HG02885 (cell line): ENCODE results near the gene NDRG2.
A peak's percentile ranks its signal among the peaks of the same experiment; 100 is the strongest.
"Not testable (repeated sequence)": the region's sequence is repeated elsewhere in the genome, so short reads cannot be mapped to it uniquely, and the experiment has no call there.

Experiments used
- ATAC-seq: cut with Tn5 transposase; IDR thresholded peaks from one replicate; pipeline ENCODE4 v1.9.1; 2021; ENCODE audit warnings: mild to moderate bottlenecking; ENCODE audit not compliant: unreplicated experiment, poor library complexity

The NDRG2 gene

DNA sequence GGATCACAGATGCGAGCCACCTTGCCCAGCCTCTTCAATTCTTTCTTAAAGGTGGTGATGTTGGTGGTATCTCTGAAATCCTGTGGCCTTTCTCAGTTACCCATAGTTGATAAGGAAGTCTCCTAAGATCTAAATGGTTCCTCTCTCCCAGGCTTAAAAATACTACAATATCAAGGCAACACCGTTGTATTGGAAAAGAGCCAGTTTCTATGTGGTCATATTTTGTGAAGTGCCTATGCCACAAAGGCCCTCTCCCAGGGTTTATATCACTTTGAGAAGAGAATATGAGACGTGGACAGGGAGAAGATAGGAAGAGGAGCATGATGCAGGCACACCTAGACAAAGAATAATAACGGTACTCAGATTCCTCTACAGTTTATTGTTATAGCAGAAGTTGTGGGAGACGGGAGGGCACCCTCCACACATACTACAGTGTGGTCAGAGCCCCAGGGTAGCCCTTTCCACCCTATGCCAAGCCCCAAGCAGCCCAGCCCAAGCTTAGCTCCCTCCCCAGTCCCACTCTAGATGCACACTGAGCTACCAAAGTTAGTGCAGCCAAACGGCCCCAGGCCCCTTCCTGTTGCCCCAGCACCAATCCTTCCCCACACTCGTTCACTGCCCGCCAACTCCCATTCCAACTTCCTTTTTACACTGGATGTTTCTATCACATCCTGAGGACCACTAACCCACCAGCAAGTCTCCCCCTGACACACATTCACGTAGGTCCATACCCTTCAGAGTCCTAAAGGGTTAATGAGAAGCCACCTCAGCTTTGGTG is 8.3 kb downstream of the NDRG2 start:
- no peak for ATAC-seq

DNA sequence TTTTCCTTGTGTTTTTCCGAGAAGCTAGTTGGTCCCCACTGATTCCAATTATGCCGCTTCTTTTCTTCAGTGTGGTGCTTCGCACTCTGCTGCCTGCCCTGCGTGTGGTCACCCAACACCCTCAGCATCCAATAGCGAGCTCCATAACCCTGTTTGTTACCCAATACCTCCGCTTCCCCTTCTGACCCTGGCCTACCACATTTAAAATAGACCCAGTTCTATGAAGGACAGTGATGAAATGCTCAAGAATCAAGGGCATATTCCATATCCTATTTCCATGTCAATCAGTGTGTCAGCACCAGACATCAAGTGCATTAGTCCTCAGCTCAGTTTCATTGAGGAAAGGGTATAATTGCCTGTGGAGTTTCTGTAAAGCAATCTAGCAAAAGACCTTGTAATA is 9.5 kb downstream of the NDRG2 start:
- no peak for ATAC-seq

DNA sequence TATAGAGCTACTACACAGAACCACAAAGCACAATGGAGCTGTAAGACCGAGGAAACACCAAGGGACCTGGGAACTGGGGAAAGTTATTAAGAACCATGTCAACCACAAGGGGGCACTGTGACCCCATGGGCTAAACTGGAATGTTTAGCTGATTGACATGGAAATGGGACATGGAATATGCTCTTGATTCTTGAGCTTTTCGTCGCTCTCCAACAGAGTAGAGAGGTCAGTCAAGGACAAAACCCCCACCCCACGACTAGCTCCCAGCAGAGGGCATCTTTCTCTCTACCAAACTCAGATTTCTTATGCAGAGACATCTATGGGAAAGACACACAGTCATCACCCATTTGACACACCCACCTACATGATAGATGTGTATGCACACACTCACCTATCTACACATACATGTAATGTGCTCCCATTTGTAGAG is 10.1 kb downstream of the NDRG2 start:
- ATAC-seq, result peak; percentile 70

DNA sequence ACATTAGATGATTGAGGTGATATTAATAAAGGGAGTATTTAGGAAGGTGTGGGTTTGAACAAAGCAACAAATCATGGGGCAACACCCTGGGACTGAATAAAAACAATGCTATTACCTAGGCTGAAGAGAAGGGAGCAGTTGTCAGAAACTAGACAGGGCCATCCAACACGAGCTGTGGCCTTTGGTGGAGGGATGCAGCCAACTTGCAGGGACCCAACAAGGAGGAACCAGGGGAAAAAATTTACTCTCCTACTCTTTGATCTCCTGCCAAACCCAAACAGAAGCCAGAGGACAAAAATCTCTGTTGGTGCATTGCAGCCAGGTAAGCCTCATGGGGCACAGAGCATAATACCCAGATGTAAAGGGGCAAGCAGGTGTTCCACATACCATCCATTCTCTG is 13.7 kb downstream of the NDRG2 start:
- ATAC-seq, result no peak

DNA sequence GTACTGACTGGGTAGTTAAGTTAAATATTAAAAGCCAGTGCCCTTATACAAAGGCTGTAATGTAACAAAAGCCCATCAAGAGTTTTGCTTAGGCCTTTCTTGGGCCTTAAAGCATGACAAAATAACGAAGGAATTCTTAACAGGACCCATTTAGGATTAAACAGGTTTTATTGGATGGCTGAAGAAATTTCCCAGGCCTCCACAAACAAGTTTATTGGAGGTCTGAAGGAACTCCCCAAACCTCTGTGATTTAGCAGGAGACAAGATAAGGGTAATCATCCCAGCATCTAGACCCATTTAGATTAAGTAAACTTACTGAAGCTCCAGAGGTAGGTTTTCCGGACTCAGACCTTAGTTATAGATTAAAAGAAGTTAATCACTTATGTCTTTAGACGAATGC is 15.1 kb downstream of the NDRG2 start:
- not testable (repeated sequence) for ATAC-seq

DNA sequence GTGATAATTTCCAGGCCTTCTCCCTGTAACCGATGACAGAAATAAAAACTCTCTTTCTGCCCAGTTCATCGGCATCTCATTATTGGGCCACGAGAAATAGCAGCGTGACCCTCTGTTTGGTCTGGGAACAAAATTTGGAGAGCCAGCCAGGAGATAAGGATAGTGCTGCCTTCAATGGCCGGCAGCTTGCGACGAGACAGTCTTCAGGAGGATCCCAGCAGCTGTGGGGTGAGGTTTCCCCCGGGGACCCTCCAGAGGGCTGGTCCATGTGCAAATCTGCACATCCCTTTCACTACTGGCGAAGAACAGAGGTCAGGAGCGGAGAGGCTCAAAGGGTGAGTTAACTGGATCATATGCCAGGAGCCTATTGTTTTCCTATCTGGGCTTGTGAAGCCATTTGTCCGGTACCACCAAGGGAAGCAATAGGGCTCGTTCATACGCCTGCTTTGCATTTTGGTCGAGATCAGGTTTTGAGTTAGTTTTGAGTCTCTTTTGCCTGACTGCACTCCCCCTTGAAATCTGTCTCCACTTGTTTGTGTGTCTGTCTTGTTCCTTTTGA is 21.0 kb downstream of the NDRG2 start:
- ATAC-seq, result no peak

DNA sequence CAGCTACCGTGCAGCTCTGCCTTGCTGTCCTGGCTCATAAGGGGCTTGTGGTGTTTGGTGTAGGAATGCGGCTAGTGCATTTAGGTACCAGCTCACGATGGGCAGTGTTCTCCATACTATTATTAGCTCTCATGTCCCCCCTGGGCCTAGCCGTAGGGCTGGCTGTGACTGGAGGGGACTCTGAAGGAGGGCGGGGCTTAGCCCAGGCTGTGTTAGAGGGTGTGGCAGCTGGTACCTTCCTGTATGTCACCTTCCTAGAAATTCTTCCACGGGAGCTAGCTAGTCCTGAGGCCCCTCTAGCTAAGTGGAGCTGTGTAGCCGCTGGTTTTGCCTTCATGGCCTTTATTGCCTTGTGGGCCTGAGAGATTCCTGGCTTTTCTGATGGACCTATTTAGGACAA is 23.6 kb downstream of the NDRG2 start:
- ATAC-seq, result no peak

DNA sequence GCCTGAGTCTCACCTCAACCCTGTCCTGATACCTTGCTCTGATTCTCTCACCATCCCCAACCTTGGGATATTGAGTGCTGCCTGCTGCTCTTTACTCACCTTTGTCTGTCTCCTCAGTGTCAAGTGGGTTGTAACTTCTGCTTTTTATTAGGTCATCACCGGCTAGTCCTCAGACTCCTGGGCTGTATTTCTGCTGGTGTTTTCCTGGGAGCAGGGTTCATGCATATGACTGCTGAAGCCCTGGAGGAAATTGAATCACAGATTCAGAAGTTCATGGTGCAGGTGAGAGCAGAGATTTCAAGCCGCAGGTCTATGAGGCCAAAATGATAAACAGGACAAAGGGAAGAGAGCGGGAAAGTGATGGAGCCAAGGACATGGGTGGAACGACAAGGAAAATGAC is 25.3 kb downstream of the NDRG2 start:
- ATAC-seq, result no peak

DNA sequence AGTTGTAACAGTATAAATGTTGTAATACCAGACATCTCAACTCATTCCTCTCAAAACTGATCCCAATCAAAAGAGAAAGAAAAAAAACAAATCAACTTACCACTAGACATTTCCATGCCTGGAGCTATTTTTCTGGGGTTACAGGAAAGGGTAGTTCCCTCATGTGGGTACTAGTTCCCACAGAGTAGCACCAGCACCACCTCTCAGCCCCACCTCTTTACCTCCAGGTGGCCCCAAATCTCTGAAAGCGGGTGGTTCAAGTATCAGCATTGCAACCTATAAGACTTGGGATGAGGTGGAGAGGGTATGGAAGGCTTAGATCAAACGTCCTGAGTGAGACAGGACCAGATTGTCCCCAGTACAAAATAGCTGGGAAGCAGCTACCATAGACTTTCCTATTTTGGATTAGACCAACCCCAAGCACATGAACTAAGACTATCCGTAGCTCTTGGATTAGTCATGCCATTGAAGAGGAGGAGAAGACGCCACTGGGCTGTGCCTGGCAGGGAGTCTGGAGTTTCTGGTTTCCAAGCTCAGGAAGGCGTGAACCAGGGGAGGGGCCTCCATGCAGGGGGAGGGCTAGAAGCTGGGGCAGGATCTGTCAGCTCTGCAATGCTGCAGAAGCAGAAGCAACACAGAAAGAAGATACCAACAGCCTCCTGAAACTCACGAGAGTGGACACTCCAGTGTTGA is 26.0 kb downstream of the NDRG2 start, which contains the start of gene SLC39A2:
TSS of gene SLC39A2 (plus strand) at position 620 of the 693 bp plus-strand sequence. CDS start 154 bp downstream, outside the sequence.
- ATAC-seq, result no peak

DNA sequence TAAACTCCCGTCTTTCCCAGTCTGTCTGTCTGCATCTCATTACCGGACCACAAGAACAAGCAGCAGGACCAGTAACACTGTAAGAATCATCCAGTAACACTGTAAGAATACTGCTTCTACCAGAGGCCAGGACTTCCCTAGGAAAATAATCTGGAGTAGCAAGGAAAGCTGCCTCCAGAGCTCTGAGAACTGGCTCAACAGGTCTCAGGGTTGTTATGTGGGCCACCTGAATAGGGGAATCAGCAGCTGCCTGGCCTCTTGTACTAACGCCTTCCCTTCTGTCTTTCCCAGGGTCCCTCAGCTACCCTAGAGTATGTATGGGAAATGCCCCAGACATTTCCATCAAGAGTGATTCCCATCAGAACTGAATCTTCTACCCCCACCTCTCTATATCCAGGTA is 26.7 kb downstream of the NDRG2 start:
- no peak for ATAC-seq

DNA sequence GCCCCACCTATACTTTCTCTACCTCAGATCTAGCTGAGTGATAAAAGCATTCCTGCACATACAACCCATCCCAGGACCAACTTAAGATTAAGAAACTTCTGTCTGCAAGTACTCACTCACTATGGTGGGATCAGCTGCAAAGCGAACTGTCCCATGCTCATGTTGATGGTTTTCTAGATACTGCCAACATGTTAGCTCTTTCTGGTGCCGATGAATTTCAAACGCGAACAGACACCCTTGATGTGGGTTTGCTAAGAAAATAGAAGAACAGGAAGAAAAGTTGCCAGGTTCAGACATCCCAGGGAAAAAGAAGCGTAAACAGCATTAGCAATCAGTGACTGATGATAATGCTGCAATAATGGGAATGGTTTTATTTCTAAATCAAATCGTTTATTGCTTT is 27.3 kb downstream of the NDRG2 start:
- no peak for ATAC-seq

DNA sequence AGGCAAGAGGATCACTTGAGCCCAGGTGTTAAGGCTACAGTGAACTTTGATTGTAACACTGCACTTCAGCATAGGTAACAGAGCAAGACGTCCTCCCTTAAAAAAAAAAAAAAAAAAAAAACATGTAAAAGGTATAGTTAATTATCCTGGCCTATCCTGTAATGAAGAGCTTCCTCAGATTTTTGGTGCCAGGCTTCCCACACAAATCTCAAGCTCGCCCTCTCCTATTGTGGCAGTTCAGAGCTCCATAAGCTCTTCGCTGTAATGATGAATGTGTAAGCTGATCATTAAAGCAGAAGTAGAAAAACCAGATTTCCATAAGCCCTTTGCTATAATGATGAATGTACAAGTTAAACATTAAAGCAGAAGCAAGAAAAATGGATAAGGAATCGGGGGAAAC is 27.7 kb downstream of the NDRG2 start:
- no peak for ATAC-seq

DNA sequence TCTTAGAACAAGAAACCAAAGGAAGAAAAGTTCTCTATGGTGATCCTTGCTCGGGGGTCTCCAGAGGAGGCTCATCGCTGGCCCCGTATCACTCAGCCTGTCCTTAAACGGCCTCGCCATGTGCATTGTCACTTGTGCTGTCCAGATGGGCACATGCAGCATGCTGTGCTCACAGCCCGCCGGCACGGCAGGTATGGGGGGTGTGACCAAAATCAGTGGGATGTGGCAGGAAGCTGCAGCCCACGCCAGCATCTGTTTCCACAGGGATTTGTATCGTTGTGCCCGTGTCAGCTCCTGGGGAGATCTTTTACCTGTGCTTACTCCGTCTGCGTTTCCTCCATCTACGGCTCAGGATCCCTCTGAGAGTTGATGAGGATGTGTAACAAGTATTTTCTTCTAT is 28.3 kb downstream of the NDRG2 start:
- no peak for ATAC-seq

DNA sequence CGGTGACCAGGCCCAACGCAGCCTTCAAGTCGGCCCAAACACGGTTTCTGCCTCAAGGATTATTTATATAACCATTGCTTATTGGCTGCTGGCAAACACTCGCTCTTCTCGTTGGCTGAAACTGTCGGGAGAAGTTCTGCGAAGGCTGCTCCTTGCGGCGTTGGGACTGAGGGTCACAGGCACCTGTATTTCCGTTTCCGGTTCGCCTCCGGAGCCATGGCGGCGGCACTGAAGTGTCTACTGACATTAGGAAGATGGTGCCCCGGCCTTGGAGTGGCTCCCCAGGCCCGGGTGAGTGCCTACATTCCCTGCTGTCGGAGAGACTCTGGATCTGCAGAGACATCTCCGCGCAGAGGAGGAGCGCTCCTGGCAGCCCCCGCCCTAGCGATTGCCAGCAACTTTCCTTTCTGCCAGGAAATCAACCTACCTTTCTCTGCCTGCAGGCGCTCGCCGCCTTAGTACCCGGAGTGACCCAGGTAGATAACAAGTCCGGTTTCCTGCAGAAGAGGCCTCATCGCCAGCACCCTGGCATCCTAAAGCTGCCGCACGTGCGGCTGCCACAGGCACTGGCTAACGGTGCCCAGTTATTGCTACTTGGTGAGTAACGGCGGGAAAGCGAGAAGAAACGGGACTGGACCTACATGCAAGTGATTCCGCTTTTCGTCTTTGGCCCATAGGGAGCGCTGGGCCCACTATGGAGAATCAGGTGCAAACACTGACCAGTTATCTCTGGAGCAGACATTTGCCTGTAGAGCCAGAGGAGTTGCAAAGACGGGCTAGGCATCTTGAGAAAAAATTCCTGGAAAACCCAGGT is 34.9 kb downstream of the NDRG2 start, which contains the start of gene METTL17:
TSS of gene METTL17 (plus strand) at position 194 of the 814 bp plus-strand sequence. CDS start at position 217, 23 bp downstream.
- peak; percentile 98 for ATAC-seq

DNA sequence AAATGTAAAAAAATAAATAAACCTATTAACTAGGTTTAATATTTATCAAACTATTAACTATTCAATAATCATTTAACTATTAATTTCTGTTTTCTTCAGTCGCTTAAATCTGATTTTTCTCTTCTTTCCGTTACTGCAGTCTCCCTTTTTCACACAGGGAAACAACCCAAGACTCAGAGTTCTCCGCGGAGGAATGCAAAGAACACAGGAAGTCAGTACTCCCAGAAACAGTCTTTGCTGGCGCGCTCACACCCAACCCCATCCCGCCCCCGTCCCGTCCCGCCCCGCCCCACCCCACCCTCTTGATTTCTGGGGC is 35.4 kb downstream of the NDRG2 start:
- no peak for ATAC-seq

DNA sequence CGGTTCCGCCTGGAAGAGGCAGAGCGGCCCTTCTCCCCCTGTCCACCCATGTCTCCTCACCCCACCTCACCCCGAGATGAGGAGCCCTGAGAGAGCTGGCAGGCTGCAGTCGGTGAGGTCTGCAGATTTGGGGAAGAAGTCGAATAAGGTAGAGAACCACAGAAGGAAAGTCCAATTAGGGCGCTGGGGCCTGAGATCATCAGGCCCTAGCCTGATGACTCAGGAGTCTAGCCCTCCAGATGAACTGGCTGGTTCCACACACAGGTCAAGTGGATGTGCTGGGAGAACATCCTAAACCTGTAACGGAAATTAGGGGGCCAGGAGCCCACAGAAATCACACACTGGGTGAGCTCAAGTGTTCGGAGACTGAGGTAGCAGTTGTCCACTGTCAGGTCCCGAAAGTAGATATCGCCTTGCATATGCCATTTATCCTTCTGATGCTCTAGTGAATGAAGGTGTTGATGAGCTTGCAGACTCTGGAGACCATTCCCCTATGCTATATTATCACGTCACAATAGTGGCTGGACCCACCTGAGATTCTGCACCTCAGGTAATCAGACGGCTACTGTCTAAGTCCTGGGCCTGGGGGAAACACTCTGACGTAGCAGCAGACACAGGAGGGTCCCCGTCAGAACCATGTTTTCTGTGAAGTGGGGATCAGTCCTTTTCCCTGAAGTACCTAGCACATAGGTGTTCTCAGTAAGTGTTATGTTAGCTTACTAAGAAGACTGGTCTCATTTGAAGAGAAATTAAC is 36.0 kb downstream of the NDRG2 start:
- ATAC-seq, result no peak

DNA sequence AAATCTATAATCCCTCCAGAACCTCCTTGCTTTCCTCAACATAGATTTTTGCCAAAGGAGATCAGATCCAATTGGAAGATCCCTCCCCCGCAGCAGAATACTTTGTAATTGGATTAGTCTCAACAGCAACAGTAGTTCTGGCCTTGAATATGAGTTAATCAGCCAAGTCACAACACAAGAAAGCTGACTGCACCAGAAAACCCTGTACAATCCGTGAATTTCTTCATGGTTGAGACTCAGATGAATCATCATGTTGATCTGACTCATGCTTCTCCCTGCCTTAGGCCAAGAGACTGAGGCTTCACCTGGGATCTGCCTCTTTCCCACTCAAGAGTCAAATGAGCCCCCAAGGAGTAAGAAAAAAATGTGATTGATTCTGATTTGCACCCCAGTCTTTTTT is 38.0 kb downstream of the NDRG2 start:
- no peak for ATAC-seq

DNA sequence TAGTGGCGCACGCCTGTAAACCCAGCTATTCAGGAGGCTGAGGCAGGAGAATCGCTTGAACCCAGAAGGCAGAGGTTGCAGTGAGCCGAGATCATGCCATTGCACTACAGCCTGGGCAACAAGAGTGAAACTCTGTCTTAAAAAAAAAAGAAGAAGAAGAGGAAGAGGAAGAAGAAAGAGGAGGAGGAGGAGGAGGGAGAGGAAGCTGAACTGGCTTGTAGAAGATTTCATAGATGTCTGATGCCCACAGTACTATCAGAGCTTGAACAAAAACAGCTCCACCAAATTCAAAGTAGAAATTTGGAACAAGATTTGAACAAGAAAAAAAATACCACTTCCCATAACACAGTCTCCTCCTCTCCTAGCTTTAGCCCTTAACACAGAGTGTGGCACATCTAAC is 39.2 kb downstream of the NDRG2 start:
- ATAC-seq, result not testable (repeated sequence)

DNA sequence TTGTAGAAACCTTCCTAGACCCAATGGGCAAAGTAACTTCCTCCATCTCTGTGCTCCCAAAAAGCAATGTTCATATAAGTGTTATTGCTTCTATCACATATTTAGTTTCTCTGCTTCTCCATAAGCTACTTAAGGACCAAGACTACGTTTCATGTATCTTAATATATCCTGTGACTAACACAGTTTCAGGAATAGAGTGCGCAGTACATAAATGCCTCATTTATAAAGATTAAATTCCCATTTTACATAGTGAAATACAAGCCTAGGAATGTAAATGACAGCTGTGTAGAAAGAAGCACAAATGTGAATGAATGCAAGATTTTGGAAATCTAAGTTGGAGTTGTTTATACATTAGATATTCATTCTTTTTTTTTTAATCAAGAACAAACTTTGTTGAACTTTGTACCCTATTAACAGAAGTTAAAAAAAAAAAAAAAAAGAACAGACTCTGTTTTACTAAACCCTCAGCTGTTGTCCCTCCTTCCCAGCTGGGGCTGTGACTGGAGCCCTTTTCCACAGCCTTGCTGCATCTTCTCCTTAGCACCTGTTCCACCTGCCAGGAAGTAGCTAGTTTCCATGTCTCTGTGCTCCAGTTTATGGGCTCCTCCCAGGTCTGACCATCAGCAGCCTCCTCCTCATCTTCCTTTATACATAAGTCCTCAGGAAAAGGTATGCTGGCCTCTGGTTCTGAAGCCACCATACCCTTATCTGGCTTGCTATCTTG is 42.1 kb downstream of the NDRG2 start:
- ATAC-seq, result no peak
